Measurements from ENCODE around the gene SYT11.
A peak's percentile ranks its signal among the peaks of the same experiment; 100 is the strongest.

SYT11 gene

GRCh38 chr1:155911156-155912055, 52.0 kb downstream of the SYT11 start, which contains the start of gene RIT1:
Gene RIT1, minus strand, starts transcription at chr1:155911349. Its CDS starts 588 bp downstream, at chr1:155910761.
- H3K4me3 ChIP-seq (ENCODE audit: control insufficient read depth, low read depth, low read length) = peak within 1 kb of the TSS; percentile 81
- TF ChIP-seq CTCF (conservative IDR thresholded peaks at IDR 0.05; ENCODE audit: control insufficient read depth, insufficient read depth, low read depth, low read length) = no peak
- peak; percentile 72 for DNase-seq (ENCODE audit: low read depth)

GRCh38 chr1:155912056-155912536, 52.7 kb downstream of the SYT11 start:
- H3K4me3 ChIP-seq (ENCODE audit: control insufficient read depth, low read depth, low read length) = no peak overlapping the region
- TF ChIP-seq CTCF (conservative IDR thresholded peaks at IDR 0.05; ENCODE audit: control insufficient read depth, insufficient read depth, low read depth, low read length) = no peak

GRCh38 chr1:155913969-155914757, 54.8 kb downstream of the SYT11 start:
- H3K4me3 ChIP-seq (ENCODE audit: control insufficient read depth, low read depth, low read length) = no peak overlapping the region
- no peak for TF ChIP-seq CTCF (conservative IDR thresholded peaks at IDR 0.05; ENCODE audit: control insufficient read depth, insufficient read depth, low read depth, low read length)
- peak; percentile 68 for DNase-seq (ENCODE audit: low read depth)

More at GRCh38 chr1:155912056-155912536, 52.7 kb downstream of the SYT11 start:
- DNase-seq (ENCODE audit: low read depth) = no peak

- no peak overlapping the region for H3K4me3 ChIP-seq (ENCODE audit: control insufficient read depth, low read depth, low read length)
- no peak for TF ChIP-seq CTCF (conservative IDR thresholded peaks at IDR 0.05; ENCODE audit: control insufficient read depth, insufficient read depth, low read depth, low read length)
These were observed 59.3 kb downstream of the SYT11 start for GRCh38 chr1:155918660-155919059.

GRCh38 chr1:155919801-155920200, 60.4 kb downstream of the SYT11 start:
- TF ChIP-seq CTCF (conservative IDR thresholded peaks at IDR 0.05; ENCODE audit: control insufficient read depth, insufficient read depth, low read depth, low read length) = no peak
- DNase-seq (ENCODE audit: low read depth) = no peak
- no peak overlapping the region for H3K4me3 ChIP-seq (ENCODE audit: control insufficient read depth, low read depth, low read length)

More at GRCh38 chr1:155918660-155919059, 59.3 kb downstream of the SYT11 start:
- no peak for DNase-seq (ENCODE audit: low read depth)

- no peak for TF ChIP-seq CTCF (conservative IDR thresholded peaks at IDR 0.05; ENCODE audit: control insufficient read depth, insufficient read depth, low read depth, low read length)
- no peak overlapping the region for H3K4me3 ChIP-seq (ENCODE audit: control insufficient read depth, low read depth, low read length)
- DNase-seq (ENCODE audit: low read depth) = no peak
These were observed 61.4 kb downstream of the SYT11 start for GRCh38 chr1:155920717-155921116.

Data from fibroblast of mammary gland (primary cell).